GM21515 (cell line): ENCODE data around the gene POLD2.

Source experiments
- ATAC-seq: cut with Tn5 transposase; IDR thresholded peaks from one replicate; pipeline ENCODE4 v1.9.1; 2021; ENCODE audit not compliant: unreplicated experiment

The POLD2 gene

DNA sequence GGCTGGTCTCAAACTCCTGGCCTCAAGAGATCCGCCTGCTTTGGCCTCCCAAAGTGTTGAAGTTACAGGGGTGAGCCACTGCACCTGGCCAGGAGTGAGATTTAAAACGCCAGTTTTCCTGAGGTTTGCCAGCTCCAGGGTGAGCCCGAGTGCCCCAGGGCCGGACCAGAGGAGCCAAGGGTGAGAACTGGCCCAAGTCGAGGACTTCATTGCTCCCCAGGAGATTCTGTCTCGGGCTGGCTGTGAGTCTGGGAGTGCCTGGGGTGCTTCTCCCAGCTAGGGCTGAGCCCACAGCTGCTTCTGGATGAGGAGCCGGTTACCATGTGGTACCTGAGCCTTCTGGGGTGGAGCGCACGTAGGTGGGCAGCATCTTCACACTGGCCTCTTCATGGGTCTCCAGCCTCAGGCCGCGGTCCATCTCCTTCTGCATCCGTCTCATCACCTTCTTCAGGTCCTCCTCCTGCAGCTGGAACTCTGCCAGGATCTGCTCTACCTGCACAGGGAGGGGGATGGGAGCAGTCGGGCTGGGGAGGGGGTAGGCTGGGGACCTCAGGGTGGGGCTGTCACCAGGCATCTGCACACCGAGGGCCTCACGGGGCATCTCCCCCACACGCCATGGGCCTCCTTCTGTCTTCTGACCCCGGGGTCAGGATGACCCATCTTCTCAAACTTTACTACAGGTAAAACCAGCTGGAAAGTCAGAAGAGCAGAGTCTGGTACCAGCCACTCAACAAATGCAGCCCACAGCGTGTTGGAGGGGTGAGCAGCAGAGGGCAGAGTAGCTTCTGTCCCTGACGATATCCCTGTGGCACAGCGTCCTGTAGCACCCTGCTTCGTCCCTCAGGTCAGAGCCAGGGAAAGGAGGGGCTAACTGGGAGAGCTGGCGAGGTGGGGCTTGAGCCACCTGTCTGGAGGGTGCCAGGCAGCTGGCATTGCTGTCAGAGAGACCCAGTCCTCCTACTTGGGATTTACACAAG lies 29.9 kb upstream of the POLD2 start:
- no peak for ATAC-seq

DNA sequence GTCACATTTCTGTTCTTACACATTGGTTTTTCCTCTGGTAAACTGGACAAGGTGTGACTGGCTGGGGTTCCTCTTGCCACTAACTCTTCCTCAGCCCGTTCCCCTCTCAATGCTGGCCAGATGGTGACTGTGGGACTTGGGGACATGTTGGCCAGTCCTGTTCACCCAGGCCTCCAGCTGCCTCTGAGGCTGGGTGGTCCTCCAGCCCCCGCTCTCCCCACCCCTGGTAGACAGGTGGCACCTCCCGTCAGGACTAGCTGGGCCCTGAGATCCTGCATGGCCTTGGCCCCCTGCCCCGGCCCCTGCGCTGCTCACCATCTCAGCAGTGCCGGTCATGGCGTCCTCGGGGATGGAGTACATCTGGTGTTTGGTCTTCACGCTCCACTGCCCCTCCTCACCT lies 28.6 kb upstream of the POLD2 start:
- no peak for ATAC-seq

DNA sequence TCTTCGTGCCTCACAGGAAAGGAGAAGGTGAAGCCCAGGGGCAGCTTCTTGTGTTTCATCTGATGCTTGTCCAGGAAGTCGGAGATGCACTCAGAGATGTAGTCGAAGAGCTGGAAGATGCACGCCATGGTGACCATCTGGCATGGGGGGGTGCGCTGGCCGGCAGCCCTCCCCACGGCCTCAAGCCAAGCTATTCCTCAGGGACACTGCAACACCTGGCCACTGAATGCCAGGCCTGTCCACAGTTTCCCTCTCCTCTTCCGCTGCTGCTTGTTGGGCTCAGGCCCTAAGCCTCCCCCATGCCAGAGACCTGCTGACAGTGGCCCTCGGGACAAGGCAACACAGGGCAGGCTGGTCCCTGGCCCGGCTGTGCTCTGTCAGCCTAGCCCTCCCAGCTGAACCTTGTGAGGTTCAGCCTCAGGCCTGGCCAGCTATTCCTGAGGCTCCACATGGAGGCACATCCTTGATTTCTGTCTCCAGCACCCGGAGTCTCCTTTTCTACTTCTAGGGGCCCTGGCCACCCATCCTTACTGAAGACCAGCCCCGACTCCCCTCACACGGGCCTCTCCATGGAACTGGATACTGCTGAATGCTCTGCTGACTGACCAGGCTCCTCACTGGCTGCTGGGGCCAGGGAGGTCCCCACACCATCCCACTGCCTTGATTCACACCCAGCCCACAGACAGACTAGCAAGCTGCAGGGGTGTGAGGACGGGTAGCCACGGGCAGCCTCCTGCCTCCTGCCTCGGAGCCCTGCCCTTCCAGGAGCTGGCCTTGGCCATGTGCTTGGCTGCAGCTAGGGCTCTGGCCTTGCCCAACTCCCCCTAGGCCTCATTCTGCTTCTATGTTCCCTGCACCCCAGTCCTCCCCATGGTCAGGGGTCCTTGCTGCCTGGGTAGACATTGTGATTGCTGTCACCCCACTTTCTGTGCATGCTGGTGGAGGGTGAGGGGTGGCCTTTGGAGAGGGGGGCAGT lies 27.9 kb upstream of the POLD2 start:
- no peak for ATAC-seq

DNA sequence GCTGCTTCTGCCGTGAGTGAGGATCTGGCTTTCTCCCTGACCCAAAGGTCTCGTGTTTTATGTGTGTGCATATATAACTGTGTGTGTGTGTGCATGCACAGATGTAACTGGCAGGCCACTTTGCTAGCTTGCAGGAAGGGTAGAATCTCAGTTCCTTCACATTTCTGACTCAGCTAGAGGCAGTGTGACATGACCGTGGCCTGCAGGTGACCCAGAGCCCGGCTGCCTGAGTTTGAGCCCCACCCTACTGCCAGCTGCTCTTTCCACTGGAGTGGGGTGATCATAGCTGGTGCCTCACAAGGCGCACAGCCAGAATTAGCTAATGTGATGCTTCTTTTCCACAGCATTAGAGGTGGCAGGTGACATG lies 27.1 kb upstream of the POLD2 start:
- no peak for ATAC-seq

DNA sequence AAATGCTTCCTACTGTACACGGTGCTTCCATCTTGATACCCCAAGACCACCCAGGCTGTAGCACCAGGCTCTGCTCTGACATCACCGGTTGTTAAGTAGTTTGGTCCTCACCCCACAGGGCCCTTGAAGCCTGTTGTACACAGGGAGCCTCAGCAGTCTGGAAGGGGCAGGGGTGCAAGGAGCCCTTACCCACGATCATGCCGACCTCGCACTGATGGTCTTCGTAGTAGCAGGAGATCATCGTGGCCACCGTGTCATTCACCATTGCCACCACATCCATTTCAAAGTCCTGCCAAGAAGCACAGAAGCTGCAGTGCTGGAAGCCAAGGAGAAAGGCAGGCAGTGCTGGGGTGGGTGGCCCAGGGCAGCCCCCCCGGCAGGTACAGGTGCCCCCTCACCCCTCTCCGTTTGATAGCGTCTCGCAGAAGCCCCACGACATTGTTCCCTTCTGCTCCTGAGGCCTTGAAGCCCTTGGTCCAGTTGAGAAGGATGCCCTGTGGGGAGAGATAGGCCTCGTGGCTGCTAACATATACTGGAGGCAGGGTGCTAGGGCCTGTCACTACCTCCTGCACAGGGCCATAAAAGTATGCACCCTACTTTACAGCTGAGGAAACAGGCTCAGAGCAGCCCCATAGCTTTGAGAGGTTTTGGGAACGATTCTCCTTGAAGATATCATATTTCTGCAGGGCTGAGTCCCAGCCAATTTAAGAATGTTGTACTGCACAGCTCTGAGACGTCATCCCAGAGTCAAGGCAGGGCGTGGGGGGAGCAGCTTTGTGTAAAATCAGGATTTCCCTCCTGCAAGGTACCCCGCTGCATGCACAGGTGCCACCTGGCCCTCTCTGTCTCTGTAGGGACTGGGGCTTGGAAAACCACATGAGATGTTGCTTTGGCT lies 26.5 kb upstream of the POLD2 start:
- ATAC-seq, result no peak

DNA sequence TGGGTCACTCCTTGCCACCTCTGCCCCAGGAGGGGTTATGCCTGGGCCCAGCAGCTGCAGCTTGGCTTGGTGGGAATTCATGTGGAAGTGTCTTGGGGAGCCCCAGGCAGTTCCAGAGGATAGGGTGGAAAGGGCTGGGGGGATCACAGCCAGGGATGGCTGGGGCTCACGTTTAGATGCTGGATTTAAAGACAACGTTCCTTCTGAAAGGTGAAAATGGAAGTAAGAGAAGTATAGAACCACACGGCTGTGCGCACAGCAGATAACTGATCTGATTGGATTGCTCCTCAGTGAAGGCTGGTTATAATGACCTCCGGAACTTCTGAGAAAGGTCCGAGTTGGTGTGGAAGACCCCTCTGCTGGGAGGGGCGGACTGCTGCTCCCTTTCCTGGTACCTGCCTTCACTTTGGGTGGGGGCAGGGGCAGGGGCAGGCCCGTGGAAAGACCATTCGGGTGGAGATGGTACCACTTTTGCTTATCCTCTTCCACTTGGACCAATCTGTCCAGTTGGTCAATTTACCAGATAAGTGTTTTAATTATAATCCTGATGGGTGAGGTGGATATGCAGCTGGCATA lies 25.7 kb upstream of the POLD2 start:
- ATAC-seq, result no peak

DNA sequence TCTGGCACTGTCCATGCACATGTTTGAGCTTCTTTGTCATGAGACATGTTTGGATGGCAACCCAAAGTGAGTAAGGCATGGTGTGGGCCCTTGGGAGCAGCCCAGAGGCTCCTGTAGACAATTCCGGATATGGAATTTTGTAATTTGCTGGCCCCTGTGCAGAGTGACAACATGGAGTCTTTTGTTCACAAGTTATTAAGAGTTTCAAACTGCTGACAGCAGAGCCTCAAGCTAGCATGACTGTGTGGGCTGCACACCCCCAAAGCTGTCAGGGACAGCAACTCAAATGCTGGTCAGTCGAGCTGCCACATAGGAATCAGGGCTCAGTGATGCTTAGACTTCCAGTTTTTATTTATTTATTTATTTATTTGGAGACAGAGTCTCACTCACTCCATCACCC lies 24.8 kb upstream of the POLD2 start:
- ATAC-seq, result no peak

DNA sequence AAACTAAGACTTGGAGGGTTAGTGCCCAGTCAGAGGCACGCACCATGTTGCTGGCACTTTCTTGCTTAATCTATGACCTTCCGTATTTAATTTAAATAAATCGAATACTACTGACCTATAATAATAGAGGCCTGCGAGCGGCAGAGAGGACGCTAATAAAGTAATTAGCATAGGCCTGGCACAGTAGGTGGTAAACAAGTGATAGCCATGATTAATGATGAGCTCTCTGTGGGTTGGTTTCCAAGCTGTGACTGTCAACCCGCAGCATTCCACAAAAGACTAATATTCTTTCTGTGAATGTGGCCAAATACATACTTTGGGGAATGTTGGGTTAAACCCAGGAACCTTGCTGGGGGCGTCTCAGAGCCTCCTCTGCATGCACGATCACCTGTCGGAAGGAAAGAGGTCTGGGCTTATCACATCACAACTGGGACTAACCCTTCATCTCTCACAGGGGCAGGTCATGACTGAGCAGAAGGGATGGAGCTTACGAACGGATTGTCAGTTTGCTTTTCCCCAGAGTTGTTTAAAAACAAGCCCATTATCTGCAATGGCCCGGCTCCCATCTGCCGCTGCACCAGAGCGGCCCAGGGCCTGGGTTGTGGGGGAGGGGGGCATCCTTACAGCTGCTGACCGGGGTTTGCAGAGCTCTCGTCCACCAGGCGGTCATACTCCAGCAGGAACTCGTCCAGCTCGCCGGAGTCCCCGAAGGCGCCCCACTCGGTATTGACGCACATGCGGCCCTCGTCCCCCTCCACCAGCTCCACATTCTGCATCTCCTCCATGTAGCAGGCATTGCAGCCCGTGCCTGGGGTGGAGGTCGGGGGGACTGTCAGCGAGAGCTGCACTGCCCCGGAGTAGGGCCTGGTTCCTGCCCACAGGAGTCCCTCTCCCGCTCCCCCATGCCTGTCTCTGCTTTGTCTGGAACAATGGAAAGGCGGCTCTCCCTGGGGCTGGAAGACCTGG lies 24.0 kb upstream of the POLD2 start:
- ATAC-seq, result no peak

DNA sequence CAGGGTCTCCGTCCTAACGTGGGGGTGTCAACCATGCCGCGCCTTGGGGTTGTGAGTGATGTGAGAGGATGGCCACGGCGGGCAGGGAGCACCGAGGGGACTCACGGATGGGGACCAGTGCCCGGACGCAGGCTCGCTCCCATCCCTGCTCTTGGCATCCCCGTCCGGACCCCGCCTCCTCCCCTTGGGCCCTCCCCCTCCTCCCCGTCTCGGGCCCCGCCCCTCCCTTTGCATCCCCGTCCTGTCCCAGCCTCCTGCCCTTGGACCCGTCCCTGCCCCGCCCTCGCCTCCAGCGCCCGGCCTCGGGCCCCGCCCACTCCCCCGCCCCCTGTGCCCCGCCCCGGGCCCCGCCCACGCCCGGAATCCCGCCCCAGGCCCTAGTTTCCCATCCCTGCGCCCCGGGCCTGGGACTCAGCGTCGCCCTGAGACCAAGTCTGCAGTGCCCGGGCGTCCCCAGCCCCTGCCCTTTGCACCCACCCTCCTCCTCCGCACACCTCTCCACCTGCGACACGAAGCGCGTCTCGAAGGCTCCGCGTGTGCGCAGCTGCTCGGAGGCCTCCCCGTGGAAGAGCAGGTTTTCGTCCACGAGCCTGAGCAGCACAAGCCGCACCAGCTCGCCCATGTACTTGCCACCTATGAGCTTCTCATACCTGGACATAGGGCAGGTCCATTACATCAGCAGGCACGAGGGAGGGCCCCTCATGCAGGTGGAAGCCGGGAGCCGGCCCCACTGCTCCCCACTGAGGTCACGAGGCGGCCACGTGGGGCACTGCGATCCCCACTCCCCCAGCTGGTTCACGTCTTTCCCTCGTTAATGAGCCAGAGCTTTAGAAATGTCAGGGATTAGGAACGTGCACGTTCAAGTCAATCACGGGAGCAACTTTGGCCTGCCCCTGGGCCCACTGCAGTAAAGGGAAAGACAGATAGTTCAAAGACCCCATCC lies 22.9 kb upstream of the POLD2 start:
- ATAC-seq, result no peak

DNA sequence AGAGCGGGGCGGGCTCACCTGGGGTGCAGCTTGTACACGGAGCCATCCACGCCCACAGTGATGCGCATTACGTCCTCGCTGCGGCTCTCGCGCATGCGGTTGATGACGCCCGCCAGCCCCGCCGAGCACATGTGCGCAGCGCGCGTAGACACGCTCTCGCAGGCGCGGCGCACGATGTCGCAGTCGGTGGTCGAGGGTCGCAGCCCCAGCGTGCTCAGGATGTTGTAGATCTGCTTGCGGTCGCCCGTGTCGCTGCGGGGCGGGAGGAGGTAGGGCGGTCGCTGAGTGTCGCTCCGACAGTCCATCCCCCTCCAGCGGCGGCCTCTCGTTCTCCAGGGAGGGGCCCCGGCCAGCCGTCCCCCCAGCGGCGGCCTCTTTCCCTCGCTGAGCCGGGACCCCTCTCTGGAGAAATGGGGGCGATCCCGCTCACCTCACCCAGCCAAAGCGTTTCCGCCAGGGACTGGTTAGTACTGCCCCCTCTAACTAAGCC lies 22.2 kb upstream of the POLD2 start:
- no peak for ATAC-seq

DNA sequence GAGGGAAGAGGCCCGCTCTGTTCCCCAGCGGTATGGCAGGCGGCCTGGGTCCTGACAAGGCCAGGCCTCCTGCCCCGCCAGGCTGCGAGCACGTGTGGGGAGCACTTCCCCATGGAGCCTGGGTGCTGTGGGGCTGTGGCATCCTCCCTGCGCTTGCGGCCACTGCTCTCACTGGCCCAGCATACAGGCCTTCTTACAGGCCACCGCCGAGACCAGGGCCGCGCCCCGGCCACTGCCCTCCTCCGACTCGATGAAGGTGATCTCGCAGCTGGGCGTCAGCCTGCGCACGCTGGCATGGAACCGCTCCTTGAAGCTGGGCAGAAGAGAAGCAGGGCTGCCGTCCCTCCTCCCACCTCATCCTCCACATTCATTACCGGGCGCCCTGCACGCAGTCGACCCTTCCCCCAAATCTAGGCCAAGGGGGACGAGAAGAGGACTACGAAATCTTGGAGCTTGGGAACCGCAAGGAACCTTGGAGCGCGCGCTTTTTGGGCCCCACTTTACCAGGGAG lies 21.7 kb upstream of the POLD2 start:
- no peak for ATAC-seq

DNA sequence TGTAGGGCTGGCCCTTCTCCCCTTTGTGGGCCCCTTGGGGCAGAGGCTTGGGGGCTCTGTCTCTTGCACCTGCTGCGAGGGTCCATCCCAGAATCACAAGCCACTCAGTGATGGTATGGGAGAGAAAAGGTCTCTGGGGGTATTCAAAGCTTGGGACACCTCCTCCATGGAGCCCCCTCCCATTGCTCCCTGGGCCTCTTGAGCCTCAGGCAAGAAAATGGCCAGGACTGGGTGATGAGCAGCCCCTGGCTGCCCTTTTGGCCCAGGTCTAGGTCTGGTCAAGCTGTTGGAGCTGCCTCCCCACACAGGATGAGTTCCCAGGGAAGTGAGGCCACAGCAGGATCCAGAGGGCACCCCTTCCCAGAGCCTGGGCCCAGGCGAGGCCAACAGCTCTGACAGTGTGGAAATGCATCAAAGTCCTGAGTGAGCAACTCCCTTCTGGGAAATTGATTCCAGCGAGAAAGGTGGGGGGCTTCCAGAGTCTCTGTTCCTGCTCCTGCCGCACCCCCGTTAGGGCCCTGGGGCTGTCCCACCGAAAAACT lies 21.1 kb upstream of the POLD2 start:
- ATAC-seq, result no peak

DNA sequence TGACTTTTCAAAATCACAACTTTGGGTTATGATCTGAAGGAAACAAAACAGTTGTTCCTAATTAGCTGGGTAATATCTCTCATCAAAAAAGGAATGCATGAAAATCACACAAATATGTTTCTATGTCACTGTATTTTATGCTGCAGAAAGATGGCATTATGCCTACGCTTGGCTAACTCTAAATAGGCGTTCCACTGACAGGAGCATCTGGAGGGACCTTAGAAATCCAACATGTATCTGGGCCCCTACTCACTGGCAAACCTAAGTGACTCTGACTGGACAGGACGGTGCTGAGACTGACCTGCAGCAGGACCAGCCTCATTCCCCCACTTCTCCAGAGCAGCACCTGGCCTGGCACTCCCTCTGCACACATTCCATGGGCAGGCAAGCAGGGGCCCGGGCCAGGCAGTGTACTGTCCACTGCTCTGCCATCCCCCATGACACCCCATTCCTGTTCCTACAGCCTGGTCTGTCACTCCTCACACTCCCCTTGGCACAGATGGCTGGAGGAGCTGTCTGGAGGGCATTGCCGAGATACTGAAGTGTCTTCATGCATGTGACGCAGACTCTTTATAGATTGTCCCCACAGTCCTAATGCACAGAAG lies 20.4 kb upstream of the POLD2 start:
- no peak for ATAC-seq

DNA sequence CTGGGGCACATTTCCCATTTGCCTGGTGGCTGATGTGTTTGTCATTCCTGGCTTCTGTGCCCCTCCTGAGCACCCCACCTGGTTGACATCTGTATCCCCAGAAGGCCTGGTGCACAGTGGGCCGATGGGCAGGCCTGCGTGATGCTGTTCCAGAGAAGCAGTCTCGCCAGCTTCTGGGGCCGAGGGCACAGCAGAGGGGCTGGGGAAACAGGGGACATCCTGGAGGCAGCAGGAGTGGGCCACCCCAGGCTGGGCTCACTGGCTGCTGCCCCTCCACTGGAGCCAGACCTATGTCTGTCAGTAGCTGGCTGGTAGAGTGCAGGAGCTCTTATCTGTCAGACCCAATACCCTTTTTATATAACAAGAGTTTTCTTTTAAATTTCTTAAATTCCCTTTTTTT lies 18.7 kb upstream of the POLD2 start:
- ATAC-seq, result no peak

DNA sequence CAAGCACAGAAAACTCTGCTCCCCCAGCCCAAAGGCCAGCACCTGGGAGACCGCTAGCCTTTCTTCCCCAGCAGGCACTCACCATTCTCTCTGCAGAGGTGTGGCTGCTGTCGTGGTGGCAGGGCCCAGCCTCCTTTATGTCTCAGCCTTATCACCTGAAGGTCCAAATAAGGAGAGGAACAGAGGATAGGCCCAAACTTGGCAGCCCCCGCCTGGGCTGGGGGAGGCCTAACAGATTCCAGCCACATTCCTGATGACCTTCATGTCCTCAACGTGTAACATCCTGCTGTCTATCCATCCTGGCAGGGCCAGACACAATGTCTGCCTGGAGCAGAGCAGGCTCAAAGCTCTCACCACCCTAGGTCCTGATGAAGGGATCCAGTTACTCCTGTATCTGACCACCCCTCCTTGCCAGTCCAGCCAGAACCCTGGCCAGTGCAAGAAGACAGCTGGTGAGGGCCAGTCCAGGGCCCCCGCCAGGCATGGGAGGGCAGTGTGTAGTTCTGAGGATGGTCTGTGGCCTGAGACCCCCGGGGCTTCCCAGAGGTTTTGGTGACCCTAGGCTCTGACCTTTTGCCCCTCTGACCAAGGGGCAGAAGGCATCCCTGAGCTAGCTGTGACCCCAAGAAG lies 18.0 kb upstream of the POLD2 start, which contains the start of gene MYL7:
TSS of gene MYL7 (minus strand) at position 112 of the 630 bp plus-strand sequence. CDS start at position 85, 27 bp downstream.
- ATAC-seq, result no peak

DNA sequence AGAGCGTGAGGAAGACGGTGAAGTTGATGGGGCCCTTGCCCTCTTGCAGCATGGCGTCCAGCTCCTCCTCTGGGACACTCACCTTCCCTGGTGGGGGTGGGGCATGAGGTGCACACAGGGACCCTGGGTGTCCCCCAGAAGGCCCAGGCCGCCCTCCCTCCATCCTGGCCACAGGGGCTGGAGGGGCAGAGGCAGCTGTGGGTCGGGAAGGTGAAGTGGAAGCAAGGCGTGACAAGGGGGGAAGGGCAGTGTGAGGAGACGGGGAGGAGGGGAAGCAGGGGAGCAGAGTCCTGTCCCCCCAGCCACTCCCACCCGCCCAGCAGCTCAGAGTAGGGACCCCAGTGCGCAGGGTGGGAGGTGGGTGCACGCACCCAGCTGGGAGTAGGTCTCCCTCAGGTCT lies 17.0 kb upstream of the POLD2 start:
- ATAC-seq, result no peak
